Lower leg skin (tissue), 4 donors: Measurements from ENCODE around the gene SLC26A11. TPM values are rescaled to one million over a fixed set of nuclear protein-coding genes. Genes with fewer than 3 reads are reported as not detected.

Experiments used
- DNase-seq, 2 donors: peaks; one replicate each; pipeline ENCODE4 v3.0.0-alpha.2; 2019; ENCODE audit warnings: low spot score in 2 of 2
- H3K4me3 ChIP-seq: fragments of 200-600 bp; sonication (generic); 2 replicates; pipeline ENCODE4 v1.5.1; 2017; ENCODE audit warnings: mild to moderate bottlenecking, low read depth; ENCODE audit not compliant: poor library complexity, severe bottlenecking
- CTCF ChIP-seq, 3 donors: fragments of 450-650 bp; IDR thresholded peaks; one replicate each; pipeline ENCODE4 v1.5.1; 2016; ENCODE audit warnings: antibody characterized with exemption in 3 of 3, mild to moderate bottlenecking in 3 of 3, moderate library complexity in 2 of 3
- POLR2A ChIP-seq, 2 donors: fragments of 450-650 bp; IDR thresholded peaks; one replicate each; pipeline ENCODE4 v1.6.1; 2016 to 2017; ENCODE audit warnings: antibody characterized with exemption in 2 of 2, mild to moderate bottlenecking in 1 of 2, moderate library complexity in 1 of 2
- WGBS, 2 donors: methylation state at CpG; one replicate each; pipeline ENCODE4 v1.1.5; 2018; 5-methylcytosine and 5-hydroxymethylcytosine counted together
- intact Hi-C: fragments of 100-400 bp; cut with DNase I; formaldehyde crosslinking; loops from one replicate; pipeline ENCODE4 v1.15.0; 2023; ENCODE audit warnings: low total_unique reads
- total RNA-seq, 4 donors: library from RNA; depleted of rRNA; stranded (reverse); fragments of >200 nt; gene quantifications; one replicate each; pipeline ENCODE4 v1.1.0, GENCODE V29; 2016

The SLC26A11 gene
- total RNA-seq, 4 donors from 2014 or later, result 20.1 to 28.1 (median 22.3) TPM

GRCh38 chr17:80190716-80191115 is 29.5 kb upstream of the SLC26A11 start:
- no peak for DNase-seq
- WGBS, 2 donors, result 94 to 97% methylated on average over 7 to 10 of the region's 10 CpGs
- TF ChIP-seq POLR2A (IDR thresholded peaks at IDR 0.05), result no peak
- TF ChIP-seq CTCF (IDR thresholded peaks at IDR 0.05), result no peak
- no peak overlapping the region for H3K4me3 ChIP-seq
- intact Hi-C loops, result no loop called here

- no peak overlapping the region for H3K4me3 ChIP-seq
- TF ChIP-seq CTCF (IDR thresholded peaks at IDR 0.05) (no peak), POLR2A (IDR thresholded peaks at IDR 0.05) (no peak)
- intact Hi-C loops, result no loop called here
- WGBS, 2 donors, result 84 to 85% methylated on average over 13 of the region's 20 CpGs
- DNase-seq, result no peak
These were observed 29.0 kb upstream of the SLC26A11 start for GRCh38 chr17:80191192-80191591.

- no peak overlapping the region for H3K4me3 ChIP-seq
- TF ChIP-seq CTCF (IDR thresholded peaks at IDR 0.05) (no peak), POLR2A (IDR thresholded peaks at IDR 0.05) (no peak)
- intact Hi-C loops, result no loop called here
- 18 to 25% methylated on average over 26 to 29 of the region's 29 CpGs for WGBS, 2 donors
- DNase-seq, result peak in 1 of 2 donors; percentile 60
These were observed 28.2 kb upstream of the SLC26A11 start for GRCh38 chr17:80191865-80192661.

- 79 to 90% methylated on average over 12 of the region's 14 CpGs for WGBS, 2 donors
- TF ChIP-seq CTCF (IDR thresholded peaks at IDR 0.05) (no peak), POLR2A (IDR thresholded peaks at IDR 0.05) (no peak)
- no peak for DNase-seq
- intact Hi-C loops, result no loop called here
- H3K4me3 ChIP-seq, result no peak overlapping the region
These were observed 25.1 kb upstream of the SLC26A11 start for GRCh38 chr17:80195141-80195540.

GRCh38 chr17:80195671-80196529 is 24.3 kb upstream of the SLC26A11 start:
- 68 to 71% methylated on average over 22 to 27 of the region's 27 CpGs for WGBS, 2 donors
- no peak for DNase-seq
- no peak overlapping the region for H3K4me3 ChIP-seq
- TF ChIP-seq POLR2A (IDR thresholded peaks at IDR 0.05), result no peak
- peak in 1 of 3 donors; percentile 46 for TF ChIP-seq CTCF (IDR thresholded peaks at IDR 0.05)
- intact Hi-C loops, result no loop called here
